Activated T-cell treated with anti-CD3 and anti-CD28 coated beads, Interleukin-2, amount 50 U/mL, for 48 hours (primary cell): ENCODE results near the gene ST3GAL4.
"Not testable (repeated sequence)": the region's sequence is repeated elsewhere in the genome, so short reads cannot be mapped to it uniquely, and the experiment has no call there.

Experiments used
- DNase-seq, 2 experiments: peaks; one replicate each; pipeline ENCODE4 v3.0.0-alpha.2; 2020

Gene ST3GAL4

DNA sequence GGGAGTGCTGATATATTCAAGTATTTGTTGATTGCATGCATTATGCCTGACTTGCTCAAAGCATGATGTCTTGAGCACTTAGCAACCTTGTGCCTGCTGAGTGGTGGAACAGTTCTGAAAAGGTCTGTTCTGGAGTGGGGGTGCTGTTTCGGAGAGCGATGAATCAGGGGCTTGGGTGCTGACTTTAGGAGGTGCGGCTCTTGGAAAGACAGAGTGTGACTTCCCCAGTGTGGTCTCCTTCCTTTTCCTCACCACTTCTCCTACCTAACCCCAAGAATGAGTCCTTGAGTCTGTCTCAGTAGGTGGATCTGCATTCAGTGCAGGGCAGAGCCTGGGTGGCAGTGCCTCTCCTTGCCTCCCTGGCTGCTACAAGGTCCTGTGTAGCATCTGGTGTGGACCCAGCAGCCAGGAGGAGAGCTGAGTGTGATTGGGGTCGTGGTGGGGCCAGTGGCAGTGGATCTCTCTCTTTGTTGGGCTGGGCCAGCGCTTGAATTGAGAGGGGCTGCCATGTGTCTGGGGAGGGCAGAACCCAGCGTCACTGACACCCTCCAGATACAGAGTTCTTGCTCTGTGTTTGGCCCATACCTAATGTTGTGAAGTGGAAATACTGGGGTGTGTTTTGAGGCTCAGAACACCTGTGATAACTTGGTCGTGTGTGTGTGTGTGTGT lies 35.9 kb downstream of the ST3GAL4 start:
- no peak for DNase-seq

DNA sequence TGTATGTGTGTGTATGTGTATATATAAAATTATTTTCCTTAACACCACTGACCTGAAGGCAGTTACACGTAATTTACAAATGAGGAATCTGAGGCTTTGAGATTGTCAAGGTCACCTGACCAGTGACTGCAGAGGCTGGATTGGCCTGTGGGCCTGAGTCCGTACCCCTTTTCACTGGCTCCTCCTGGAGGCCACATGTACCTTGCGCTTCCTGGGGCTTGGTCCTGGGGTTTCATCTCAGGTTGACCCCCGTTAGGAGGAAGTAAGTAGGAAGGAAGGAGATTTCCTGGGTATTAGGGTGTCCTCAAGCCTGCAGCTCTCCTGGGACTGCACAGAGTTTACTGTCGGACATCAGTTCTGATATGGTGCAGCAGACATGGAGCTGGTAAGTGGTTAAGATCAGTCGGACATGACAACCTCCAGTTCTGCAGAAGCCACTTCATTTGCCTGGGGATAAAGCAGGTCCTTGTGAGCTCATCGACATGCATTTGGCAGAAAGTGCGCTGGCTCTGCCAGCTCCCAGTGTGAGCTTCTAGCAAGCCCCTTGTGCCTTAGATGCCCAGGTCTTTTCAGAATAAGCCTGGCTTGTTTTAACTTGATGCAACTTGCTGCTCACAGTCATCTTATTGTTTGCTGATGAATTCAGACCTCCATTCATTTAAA lies 36.6 kb downstream of the ST3GAL4 start:
- no peak for DNase-seq

DNA sequence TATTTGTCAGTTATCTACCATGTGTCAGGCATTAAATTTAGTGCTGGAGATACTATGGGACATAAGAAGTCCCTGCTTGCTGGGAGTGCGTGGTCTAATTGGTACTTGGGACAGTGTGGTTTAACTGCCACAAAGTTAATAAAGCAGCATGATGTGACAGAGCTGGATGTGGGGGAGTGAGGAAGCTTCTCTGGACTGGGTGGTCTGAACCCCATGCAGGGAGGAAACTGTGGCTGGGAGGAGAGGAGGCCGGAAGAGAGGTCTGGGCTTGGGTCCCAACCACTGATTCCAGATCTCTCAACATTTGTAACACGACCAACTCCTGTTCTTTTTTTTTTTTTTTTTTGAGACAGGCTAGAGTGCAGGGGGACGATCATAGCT lies 37.1 kb downstream of the ST3GAL4 start:
- no peak for DNase-seq

- no peak for DNase-seq
These were observed 37.7 kb downstream of the ST3GAL4 start for GRCh38 chr11:126393143-126393542.

GRCh38 chr11:126394036-126394435 lies 38.5 kb downstream of the ST3GAL4 start:
- DNase-seq: no peak

GRCh38 chr11:126394634-126395072 lies 39.2 kb downstream of the ST3GAL4 start:
- DNase-seq: not testable (repeated sequence)

GRCh38 chr11:126395784-126396183 lies 40.3 kb downstream of the ST3GAL4 start:
- DNase-seq: not testable (repeated sequence)

GRCh38 chr11:126396266-126396665 lies 40.8 kb downstream of the ST3GAL4 start:
- not testable (repeated sequence) for DNase-seq

DNA sequence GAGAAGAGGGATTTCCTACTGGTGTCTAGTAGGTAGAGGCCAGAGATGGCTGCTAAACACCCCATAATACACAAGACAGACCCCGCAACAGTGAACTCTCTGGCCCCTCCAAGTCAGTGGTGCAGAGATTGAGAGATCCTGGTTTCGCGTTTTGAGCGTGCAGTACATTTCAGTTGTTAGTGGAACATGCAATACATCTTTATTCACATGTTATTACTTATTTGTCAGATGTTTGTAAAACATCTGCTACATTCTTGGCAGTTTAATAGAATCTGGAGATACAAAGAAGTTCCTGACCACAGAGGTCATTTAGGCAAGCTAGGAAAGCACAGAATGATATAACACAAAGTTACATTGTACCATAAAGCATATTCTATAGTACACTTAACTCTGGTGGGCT lies 41.5 kb downstream of the ST3GAL4 start:
- DNase-seq: no peak

GRCh38 chr11:126398296-126398695 lies 42.8 kb downstream of the ST3GAL4 start:
- DNase-seq: no peak

- DNase-seq: no peak
These were observed 43.2 kb downstream of the ST3GAL4 start for GRCh38 chr11:126398721-126399120.

DNA sequence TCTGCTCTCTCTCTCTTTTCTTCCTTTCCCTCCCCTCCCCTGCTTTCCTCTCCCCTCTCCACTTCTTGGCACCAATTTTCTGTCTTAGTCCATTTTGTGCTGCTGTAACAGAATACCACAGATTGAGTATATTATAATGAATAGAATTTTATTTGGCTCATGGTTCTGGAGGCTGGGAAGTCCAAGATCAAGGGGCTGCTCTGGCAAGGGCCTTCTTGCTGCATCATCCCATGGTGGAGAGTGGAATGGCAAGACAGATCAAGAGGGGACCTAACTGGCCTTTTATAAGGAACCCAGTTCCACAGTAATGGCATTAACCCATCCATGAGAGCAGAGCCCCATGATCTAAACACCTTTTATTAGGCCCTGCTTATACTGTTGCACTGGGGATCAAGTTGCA lies 44.5 kb downstream of the ST3GAL4 start:
- DNase-seq: no peak

GRCh38 chr11:126400479-126400878 lies 45.0 kb downstream of the ST3GAL4 start:
- DNase-seq: no peak

- DNase-seq: no peak
These were observed 47.6 kb downstream of the ST3GAL4 start for GRCh38 chr11:126403022-126403581.

DNA sequence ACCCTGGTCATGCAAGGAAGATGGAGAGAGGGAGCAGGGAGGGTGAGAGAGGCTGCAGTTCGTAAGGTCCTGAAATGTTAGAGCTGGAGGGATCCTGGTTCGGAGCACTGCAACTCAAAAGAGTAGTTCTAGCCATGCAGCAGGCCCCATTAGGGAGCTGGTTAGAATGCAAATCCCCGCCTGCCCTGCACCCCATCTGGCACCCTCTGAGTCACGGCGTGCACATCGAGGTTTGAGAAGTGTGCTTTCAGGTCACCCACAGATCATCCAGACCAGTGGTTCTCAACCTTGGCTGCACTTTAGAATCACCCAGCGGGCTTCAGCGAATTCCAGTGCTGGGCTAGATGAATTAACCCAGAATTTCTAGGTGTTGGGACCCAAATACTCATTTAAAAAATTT lies 48.2 kb downstream of the ST3GAL4 start:
- DNase-seq: peak in 1 of 2 experiments; percentile 28

GRCh38 chr11:126404367-126404766 lies 48.9 kb downstream of the ST3GAL4 start:
- no peak for DNase-seq

GRCh38 chr11:126405374-126405773 lies 49.9 kb downstream of the ST3GAL4 start:
- no peak for DNase-seq

DNA sequence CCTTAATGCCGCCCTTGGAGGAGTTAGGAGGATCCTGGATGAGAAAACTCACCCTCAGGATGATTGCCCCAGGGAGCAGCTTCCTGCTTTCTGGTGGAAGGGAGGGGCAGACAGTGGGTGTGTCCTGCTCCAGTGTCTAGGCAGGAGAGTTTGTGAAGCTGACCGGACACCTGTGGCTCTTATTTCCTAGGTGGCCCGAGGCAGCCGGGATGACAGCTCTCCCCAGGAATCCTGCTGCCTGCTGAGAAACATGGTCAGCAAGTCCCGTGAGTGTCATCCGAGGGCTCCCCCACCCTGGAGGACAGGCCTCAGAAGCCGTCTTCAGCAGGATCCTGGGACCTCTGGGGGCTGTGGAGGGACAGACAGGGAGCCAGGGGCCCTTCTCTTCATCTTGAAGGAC lies 50.4 kb downstream of the ST3GAL4 start:
- no peak for DNase-seq

DNA sequence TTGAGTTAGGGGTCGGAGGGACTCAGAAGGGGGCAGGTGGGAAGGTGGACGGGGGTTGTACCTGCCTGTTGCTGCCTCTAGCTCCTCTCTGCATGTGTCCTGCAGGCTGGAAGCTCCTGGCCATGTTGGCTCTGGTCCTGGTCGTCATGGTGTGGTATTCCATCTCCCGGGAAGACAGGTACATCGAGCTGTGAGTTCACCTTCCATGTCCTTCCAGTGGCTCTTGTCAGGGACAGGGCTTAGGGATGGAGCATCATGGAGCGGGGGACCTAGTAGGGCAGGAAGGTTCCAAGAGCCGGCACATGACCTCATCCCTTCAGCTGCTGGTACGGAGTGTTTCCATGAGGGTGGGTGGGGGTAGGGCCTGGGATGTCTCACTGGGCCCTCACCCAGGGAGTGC lies 50.9 kb downstream of the ST3GAL4 start:
- DNase-seq: no peak

GRCh38 chr11:126407101-126407521 lies 51.6 kb downstream of the ST3GAL4 start:
- no peak for DNase-seq

GRCh38 chr11:126407682-126408288 lies 52.3 kb downstream of the ST3GAL4 start:
- DNase-seq: no peak

GRCh38 chr11:126408496-126408895 lies 53.0 kb downstream of the ST3GAL4 start:
- DNase-seq: no peak

GRCh38 chr11:126408901-126409619 lies 53.6 kb downstream of the ST3GAL4 start:
- DNase-seq: no peak
